OCI-LY7 (cell line): ENCODE measurements around the gene GPR137B. TPM values are rescaled to one million over a fixed set of nuclear protein-coding genes. Genes with fewer than 3 reads are reported as not detected.

ENCODE experiments used
- BruUV-seq: library from RNA; stranded (reverse); fragments of 400-500 nt; replicated peaks from 2 replicates; lab custom pipeline; 2021; lab: Mats Ljungman, UMichigan
- CTCF ChIA-PET: fragments of 300-600 bp; sonication (Branson Sonifier 250); formaldehyde crosslinking; loops from one replicate; lab custom pipeline; 2022; ENCODE audit warnings: antibody characterized with exemption; ENCODE audit not compliant: unreplicated experiment; lab: Charles Lee
- POLR2A ChIA-PET: fragments of 300-600 bp; sonication (Branson Sonifier 250); formaldehyde crosslinking; loops from one replicate; lab custom pipeline; 2022; ENCODE audit warnings: antibody characterized with exemption; lab: Charles Lee
- DNase-seq: peaks from one replicate; pipeline ENCODE4 v3.0.0-alpha.2; 2015; ENCODE audit warnings: low spot score
- H2AFZ ChIP-seq: fragments of 200-600 bp; sonication (generic), shearing (Covaris generic); 2 replicates; pipeline ENCODE4 v1.6.1; 2014; ENCODE audit warnings: mild to moderate bottlenecking, antibody characterized with exemption, low read length, moderate library complexity
- H3K27ac ChIP-seq: fragments of 200-600 bp; sonication (generic); 2 replicates; pipeline ENCODE4 v1.5.1; 2014; ENCODE audit warnings: mixed run types, low read depth, mild to moderate bottlenecking, moderate library complexity, low read length, inconsistent platforms; ENCODE audit not compliant: poor library complexity, severe bottlenecking
- H3K36me3 ChIP-seq: fragments of 200-600 bp; sonication (generic); 2 replicates; pipeline ENCODE4 v1.6.1; 2014; ENCODE audit warnings: mild to moderate bottlenecking, antibody characterized with exemption, low read length, moderate library complexity, mixed read lengths; ENCODE audit not compliant: insufficient read depth
- H3K4me1 ChIP-seq: fragments of 200-600 bp; sonication (generic); 2 replicates; pipeline ENCODE4 v1.5.1; 2014; ENCODE audit warnings: mild to moderate bottlenecking, low read length; ENCODE audit not compliant: insufficient read depth, poor library complexity, severe bottlenecking
- H3K4me2 ChIP-seq: fragments of 200-600 bp; sonication (generic); 2 replicates; pipeline ENCODE4 v1.6.1; 2014; ENCODE audit warnings: mild to moderate bottlenecking, low read length
- H3K4me3 ChIP-seq: fragments of 200-600 bp; sonication (generic); 2 replicates; pipeline ENCODE4 v1.5.1; 2014; ENCODE audit warnings: mild to moderate bottlenecking, low read depth, low read length; ENCODE audit not compliant: poor library complexity, severe bottlenecking
- H3K79me2 ChIP-seq: fragments of 200-600 bp; sonication (generic); 2 replicates; pipeline ENCODE4 v1.6.1; 2016; ENCODE audit warnings: low read depth, mild to moderate bottlenecking, low read length, moderate library complexity, mixed read lengths; ENCODE audit not compliant: insufficient read depth
- H3K9me2 ChIP-seq: fragments of 200-600 bp; sonication (generic); 2 replicates; pipeline ENCODE4 v1.6.1; 2016; ENCODE audit warnings: mild to moderate bottlenecking, low read length, mixed read lengths; ENCODE audit not compliant: insufficient read depth
- H3K9me3 ChIP-seq: fragments of 200-600 bp; sonication (generic); 2 replicates; pipeline ENCODE4 v1.6.1; 2014; ENCODE audit warnings: mild to moderate bottlenecking, mixed run types, low read length, mixed read lengths
- H4K20me1 ChIP-seq: fragments of 200-600 bp; sonication (generic); 2 replicates; pipeline ENCODE4 v1.6.1; 2014; ENCODE audit warnings: mild to moderate bottlenecking, antibody characterized with exemption, low read length, moderate library complexity, mixed read lengths; ENCODE audit not compliant: insufficient read depth
- CTCF ChIP-seq: fragments of 200-600 bp; sonication (generic); conservative IDR thresholded peaks from 2 replicates; pipeline ENCODE4 v1.5.1; 2014; ENCODE audit warnings: mild to moderate bottlenecking, antibody characterized with exemption, low read length, moderate library complexity, mixed read lengths
- EZH2phosphoT487 ChIP-seq: fragments of 200-600 bp; sonication (generic); IDR thresholded peaks from 2 replicates; pipeline ENCODE4 v1.6.1; 2018; ENCODE audit warnings: low read depth, borderline replicate concordance, mild to moderate bottlenecking, mixed run types, antibody characterized with exemption, low read length, moderate library complexity, mixed read lengths
- intact Hi-C: fragments of 100-400 bp; cut with micrococcal nuclease; formaldehyde crosslinking; loops from one replicate; pipeline ENCODE4 v1.10.0; 2022; ENCODE audit not compliant: unreplicated experiment
- total RNA-seq, 2 experiments: library from RNA; depleted of rRNA in 1 of 2; stranded (reverse); fragments of >200 nt in 1 of 2; shearing (Covaris generic) in 1 of 2; gene quantifications; 2 replicates each; pipeline ENCODE4 v1.2.3, GENCODE V29; 2014 to 2022

GPR137B gene
- total RNA-seq, 2 experiments from 2014 or later = 2.8 to 3.1 TPM

- POLR2A ChIA-PET = interaction anchor here (0.5 to 1.1 kb wide), 4 partner anchors 8 to 136 kb away, joined by 3 to 5 read pairs (median 3); no protein-coding TSS in a partner anchor
- H2AFZ ChIP-seq = no peak overlapping the region
- H3K27ac ChIP-seq = no peak overlapping the region
- no peaks in the 10 kb centered on the region for H3K79me2 ChIP-seq
- DNase-seq = no peak
- H3K36me3 ChIP-seq = peaks cover 3% of the 10 kb centered on the region; the same call in 1 of the 2 replicates
- TF ChIP-seq CTCF (no peak), EZH2phosphoT487 (no peak)
- BruUV-seq = no TSS peak
- H3K4me2 ChIP-seq = no peak overlapping the region
- H4K20me1 ChIP-seq = no peaks in the 10 kb centered on the region; the same call in 1 of the 2 replicates
- H3K4me1 ChIP-seq = peaks cover 10% of the 10 kb centered on the region
- H3K9me2 ChIP-seq = no peaks in the 10 kb centered on the region
- no peak overlapping the region for H3K4me3 ChIP-seq
- intact Hi-C loops = loop anchor here (10.0 kb wide), 1 partner anchor 1674 kb away; the partner anchor contains the start of gene TARBP1
- no peaks in the 10 kb centered on the region for H3K9me3 ChIP-seq
- CTCF ChIA-PET = no interaction called here
These were observed 6.1 kb downstream of the GPR137B start for GRCh38 chr1:236148470-236148845.

DNA sequence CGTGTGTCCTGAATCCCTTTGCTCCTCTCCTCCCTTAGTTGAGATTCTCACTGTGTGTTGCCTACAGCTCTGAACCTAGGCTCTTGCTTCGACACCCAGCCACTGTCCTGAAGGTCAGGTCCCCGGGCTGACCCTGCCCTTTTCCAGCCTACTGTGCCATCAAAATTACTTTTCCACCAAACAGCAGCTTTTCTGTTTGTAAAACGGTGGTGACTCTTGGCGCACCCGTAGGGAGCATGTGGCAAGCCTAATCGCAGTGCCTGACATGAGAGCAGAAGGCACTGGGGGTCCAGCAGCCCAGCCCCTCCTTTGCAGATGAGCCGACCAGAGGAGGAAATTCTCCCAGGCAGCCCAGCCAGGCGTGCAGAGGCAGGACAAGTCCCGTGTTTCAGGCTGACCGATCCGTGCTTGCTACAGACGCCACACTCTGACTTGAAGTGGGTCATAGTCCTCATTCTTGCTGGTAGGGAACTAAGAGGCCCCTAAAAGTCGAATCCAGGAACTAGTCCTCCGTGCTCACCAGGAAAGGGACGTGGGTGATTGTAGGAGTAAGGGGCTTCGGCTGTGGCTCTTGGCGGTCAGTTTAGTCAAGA is 6.8 kb downstream of the GPR137B start:
- H3K4me2 ChIP-seq = no peak overlapping the region
- intact Hi-C loops = loop anchor here (10.0 kb wide), 1 partner anchor 1674 kb away; the partner anchor contains the start of gene TARBP1
- peaks cover 3% of the 10 kb centered on the region; the same call in 1 of the 2 replicates for H3K36me3 ChIP-seq
- H3K9me2 ChIP-seq = no peaks in the 10 kb centered on the region
- H2AFZ ChIP-seq = no peak overlapping the region
- H4K20me1 ChIP-seq = no peaks in the 10 kb centered on the region; the same call in 1 of the 2 replicates
- ChIA-PET CTCF (no interaction called here), POLR2A (interaction anchor here (0.6 to 1.0 kb wide), 3 partner anchors 8 to 143 kb away, joined by 3 to 5 read pairs (median 3); no protein-coding TSS in a partner anchor)
- TF ChIP-seq CTCF (no peak), EZH2phosphoT487 (no peak)
- BruUV-seq = no TSS peak
- H3K27ac ChIP-seq = no peak overlapping the region
- H3K4me3 ChIP-seq = no peak overlapping the region
- peaks cover 10% of the 10 kb centered on the region for H3K4me1 ChIP-seq
- H3K9me3 ChIP-seq = no peaks in the 10 kb centered on the region
- DNase-seq = no peak
- H3K79me2 ChIP-seq = no peaks in the 10 kb centered on the region

GRCh38 chr1:236149696-236150228 is 7.4 kb downstream of the GPR137B start:
- H3K36me3 ChIP-seq = peaks cover 3% of the 10 kb centered on the region; the same call in 1 of the 2 replicates
- BruUV-seq = no TSS peak
- H4K20me1 ChIP-seq = no peaks in the 10 kb centered on the region; the same call in none of the 2 replicates
- no peaks in the 10 kb centered on the region for H3K79me2 ChIP-seq
- H3K27ac ChIP-seq = no peak overlapping the region
- no peak overlapping the region for H3K4me3 ChIP-seq
- intact Hi-C loops = loop anchor here (10.0 kb wide), 2 partner anchors 645 to 1675 kb away; partner anchors contain the start of genes B3GALNT2 and TARBP1
- peaks cover 5% of the 10 kb centered on the region for H3K4me1 ChIP-seq
- POLR2A ChIA-PET = interaction anchor here (0.6 kb wide), 1 partner anchor 142 kb away, joined by 3 read pairs; no protein-coding TSS in a partner anchor
- no peak overlapping the region for H2AFZ ChIP-seq
- H3K4me2 ChIP-seq = no peak overlapping the region
- DNase-seq = no peak
- TF ChIP-seq EZH2phosphoT487 = no peak
- no peak for TF ChIP-seq CTCF
- CTCF ChIA-PET = no interaction called here
- no peaks in the 10 kb centered on the region for H3K9me3 ChIP-seq
- no peaks in the 10 kb centered on the region for H3K9me2 ChIP-seq
